Vagina (tissue), 2 donors: Measurements from ENCODE around the gene POC1A.

Experiments used
- CTCF ChIP-seq, 3 experiments: fragments of 450-650 bp in 2 of 3; fragments of 200-600 bp in 1 of 3; sonication (generic) in 1 of 3; IDR thresholded peaks; one replicate each; pipeline ENCODE4 v1.5.1; 2017 to 2019; ENCODE audit warnings: antibody characterized with exemption in 3 of 3, mild to moderate bottlenecking in 2 of 3, moderate library complexity in 2 of 3
- POLR2A ChIP-seq, 2 donors: fragments of 450-650 bp; IDR thresholded peaks; one replicate each; pipeline ENCODE4 v1.6.1; 2017; ENCODE audit warnings: antibody characterized with exemption in 2 of 2, mild to moderate bottlenecking in 2 of 2, moderate library complexity in 2 of 2
- POLR2AphosphoS5 ChIP-seq, 2 donors: sonication (generic); formaldehyde crosslinking; IDR thresholded peaks; one replicate each; pipeline ENCODE4 v1.9.0; 2017; ENCODE audit warnings: antibody characterized with exemption in 2 of 2, mild to moderate bottlenecking in 2 of 2, low read depth in 1 of 2; ENCODE audit not compliant: insufficient read depth in 1 of 2

DNA sequence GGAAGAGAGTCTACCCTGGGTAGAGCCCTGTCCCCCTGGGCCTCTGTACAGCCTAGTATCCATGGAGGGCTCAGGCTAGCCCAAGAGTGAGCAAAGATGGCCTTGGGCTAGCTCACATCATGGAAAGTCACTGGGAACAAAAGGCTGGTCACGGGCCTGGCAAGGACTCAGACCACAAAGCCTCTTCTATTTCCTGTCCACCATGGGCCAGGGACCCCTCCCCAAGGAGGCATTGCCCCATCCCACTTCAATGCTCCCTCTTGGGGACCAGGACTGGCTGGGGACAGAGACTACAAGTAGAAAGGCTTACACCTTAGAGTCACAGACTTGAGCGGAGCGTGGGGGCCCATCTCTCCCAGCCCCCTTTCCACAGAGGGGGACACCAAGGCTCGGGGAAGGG lies 114.8 kb downstream of the POC1A start:
- TF ChIP-seq CTCF (IDR thresholded peaks at IDR 0.05) (no peak), POLR2AphosphoS5 (IDR thresholded peaks at IDR 0.05; ENCODE audit: insufficient read depth in 1 of 2, low read depth in 1 of 2) (no peak), POLR2A (IDR thresholded peaks at IDR 0.05) (no peak)
